Loucy (cell line): Measurements from ENCODE around the gene NBR1.
"Not testable (repeated sequence)": the region's sequence is repeated elsewhere in the genome, so short reads cannot be mapped to it uniquely, and the experiment has no call there.

Experiments used
- H2AFZ ChIP-seq: fragments of 200-600 bp; sonication (generic); 2 replicates; pipeline ENCODE4 v1.6.0; 2016; ENCODE audit warnings: antibody characterized with exemption, mild to moderate bottlenecking, low read length, moderate library complexity
- H3F3A ChIP-seq: fragments of 200-600 bp; 2 replicates; pipeline ENCODE4 v1.6.0; 2016; ENCODE audit warnings: antibody characterized with exemption, low read depth, mild to moderate bottlenecking
- H3K27me3 ChIP-seq: fragments of 200-600 bp; sonication (generic); 2 replicates; pipeline ENCODE4 v1.6.1; 2014; ENCODE audit warnings: low read length, mild to moderate bottlenecking; ENCODE audit not compliant: insufficient read depth, poor library complexity, severe bottlenecking
- H3K36me3 ChIP-seq: fragments of 200-600 bp; sonication (generic); 2 replicates; pipeline ENCODE4 v1.6.1; 2016; ENCODE audit warnings: low read length; ENCODE audit not compliant: insufficient read depth
- H3K4me1 ChIP-seq: fragments of 200-600 bp; sonication (generic); 2 replicates; pipeline ENCODE4 v1.5.1; 2014; ENCODE audit warnings: low read length, mild to moderate bottlenecking; ENCODE audit not compliant: insufficient read depth, poor library complexity, severe bottlenecking
- H3K4me2 ChIP-seq: fragments of 200-600 bp; sonication (generic); 2 replicates; pipeline ENCODE4 v1.6.0; 2014; ENCODE audit warnings: antibody characterized with exemption, low read length, low read depth, mild to moderate bottlenecking; ENCODE audit not compliant: poor library complexity, severe bottlenecking
- H3K4me3 ChIP-seq: fragments of 200-600 bp; sonication (generic); 2 replicates; pipeline ENCODE4 v1.5.1; 2014; ENCODE audit warnings: low read length, mild to moderate bottlenecking, mixed read lengths; ENCODE audit not compliant: poor library complexity, severe bottlenecking
- H3K79me2 ChIP-seq: fragments of 200-600 bp; sonication (generic); 2 replicates; pipeline ENCODE4 v1.6.1; 2014; ENCODE audit warnings: low read length; ENCODE audit not compliant: insufficient read depth
- H3K9ac ChIP-seq: fragments of 200-600 bp; sonication (generic); 2 replicates; pipeline ENCODE4 v1.6.0; 2014; ENCODE audit warnings: mild to moderate bottlenecking, low read depth, low read length, moderate library complexity; ENCODE audit not compliant: poor library complexity, severe bottlenecking
- H3K9me2 ChIP-seq: fragments of 200-600 bp; sonication (generic); replicated peaks from 2 replicates; pipeline ENCODE4 v1.6.1; 2016; ENCODE audit warnings: low read depth, low read length, mixed read lengths
- H3K9me3 ChIP-seq: fragments of 200-600 bp; sonication (generic); 2 replicates; pipeline ENCODE4 v1.6.1; 2014; ENCODE audit warnings: mild to moderate bottlenecking, antibody characterized with exemption, low read length, low read depth; ENCODE audit not compliant: insufficient read depth
- H4K20me1 ChIP-seq: fragments of 200-600 bp; sonication (generic); 2 replicates; pipeline ENCODE4 v1.6.0; 2014; ENCODE audit warnings: antibody characterized with exemption, low read length, mild to moderate bottlenecking; ENCODE audit not compliant: insufficient read depth, poor library complexity, severe bottlenecking
- CTCF ChIP-seq: fragments of 200-600 bp; sonication (generic); conservative IDR thresholded peaks from 2 replicates; pipeline ENCODE4 v1.5.1; 2014; ENCODE audit warnings: mild to moderate bottlenecking, antibody characterized with exemption, low read length
- EZH2phosphoT487 ChIP-seq: fragments of 200-600 bp; IDR thresholded peaks from 2 replicates; pipeline ENCODE4 v1.6.1; 2018; ENCODE audit warnings: antibody characterized with exemption, mild to moderate bottlenecking, moderate library complexity, borderline replicate concordance

NBR1 gene

GRCh38 chr17:43220511-43221125 is 49.6 kb downstream of the NBR1 start:
- H3K9ac ChIP-seq = no peak overlapping the region
- no peak overlapping the region for H3K4me2 ChIP-seq
- no peaks in the 10 kb centered on the region for H3K9me3 ChIP-seq
- H3K4me1 ChIP-seq = peaks cover 14% of the 10 kb centered on the region
- no peak overlapping the region for H3K4me3 ChIP-seq
- H3K36me3 ChIP-seq = no peaks in the 10 kb centered on the region
- TF ChIP-seq EZH2phosphoT487 (no peak), CTCF (no peak)
- no peaks in the 10 kb centered on the region for H3K27me3 ChIP-seq
- no peaks in the 10 kb centered on the region for H4K20me1 ChIP-seq
- no peaks in the 10 kb centered on the region for H3F3A ChIP-seq
- H3K79me2 ChIP-seq = no peaks in the 10 kb centered on the region
- H3K9me2 ChIP-seq = no peaks in the 10 kb centered on the region
- H2AFZ ChIP-seq = no peak overlapping the region

- no peak overlapping the region for H3K4me3 ChIP-seq
These were observed 53.2 kb downstream of the NBR1 start for GRCh38 chr17:43224146-43224705.

GRCh38 chr17:43226393-43226792 is 55.4 kb downstream of the NBR1 start:
- Histone ChIP-seq H3K79me2 (no peaks in the 10 kb centered on the region), H3K9me2 (no peaks in the 10 kb centered on the region), H3K4me1 (no peaks in the 10 kb centered on the region), H3K36me3 (no peaks in the 10 kb centered on the region), H3K4me3 (no peak overlapping the region), H3K9ac (no peak overlapping the region), H4K20me1 (no peaks in the 10 kb centered on the region), H3K9me3 (no peaks in the 10 kb centered on the region), H2AFZ (no peak overlapping the region), H3K4me2 (no peak overlapping the region), H3F3A (no peaks in the 10 kb centered on the region), H3K27me3 (no peaks in the 10 kb centered on the region)
- TF ChIP-seq EZH2phosphoT487 (no peak), CTCF (no peak)

More at GRCh38 chr17:43224146-43224705, 53.2 kb downstream of the NBR1 start:
- no peaks in the 10 kb centered on the region for H3K9me2 ChIP-seq
- H3K27me3 ChIP-seq = no peaks in the 10 kb centered on the region
- H4K20me1 ChIP-seq = no peaks in the 10 kb centered on the region
- no peak overlapping the region for H2AFZ ChIP-seq
- no peak for TF ChIP-seq CTCF
- no peak for TF ChIP-seq EZH2phosphoT487
- H3K36me3 ChIP-seq = no peaks in the 10 kb centered on the region
- no peaks in the 10 kb centered on the region for H3K4me1 ChIP-seq
- H3F3A ChIP-seq = no peaks in the 10 kb centered on the region
- no peak overlapping the region for H3K9ac ChIP-seq
- H3K9me3 ChIP-seq = no peaks in the 10 kb centered on the region
- no peak overlapping the region for H3K4me2 ChIP-seq
- no peaks in the 10 kb centered on the region for H3K79me2 ChIP-seq

- H3K36me3 ChIP-seq, H3K27me3 ChIP-seq, H4K20me1 ChIP-seq, H3K9me3 ChIP-seq, H3K79me2 ChIP-seq, H3F3A ChIP-seq, H3K4me2 ChIP-seq, H3K4me1 ChIP-seq, H3K4me3 ChIP-seq, H3K9ac ChIP-seq, H3K9me2 ChIP-seq, H2AFZ ChIP-seq: not testable (repeated sequence)
These were observed 57.2 kb downstream of the NBR1 start, which contains the start of gene CCDC200 for GRCh38 chr17:43228020-43228782. Gene CCDC200 (minus strand): TSS chr17:43228623. CDS start chr17:43228554, 69 bp downstream.
